Panc1 (cell line): ENCODE data around the gene DIDO1. TPM values are rescaled to one million over a fixed set of nuclear protein-coding genes. Genes with fewer than 3 reads are reported as not detected.

Source experiments
- ATAC-seq: fragments of 200-7000 bp; cut with Tn5 transposase; 2 replicates; pipeline ENCODE4 v1.9.1; 2020; ENCODE audit warnings: mild to moderate bottlenecking, moderate library complexity
- BruUV-seq: library from RNA; stranded (reverse); fragments of 400-500 nt; replicated peaks from 2 replicates; lab custom pipeline; 2021; lab: Mats Ljungman, UMichigan
- CTCF ChIA-PET: fragments of 300-600 bp; sonication (Branson Sonifier 250); formaldehyde crosslinking; loops from one replicate; lab custom pipeline; 2022; ENCODE audit warnings: antibody characterized with exemption; lab: Charles Lee
- POLR2A ChIA-PET: fragments of 300-600 bp; sonication (Branson Sonifier 250); formaldehyde crosslinking; loops from one replicate; lab custom pipeline; 2022; ENCODE audit warnings: antibody characterized with exemption; lab: Charles Lee
- DNase-seq: peaks from one replicate; pipeline ENCODE4 v3.0.0-alpha.2; 2010; ENCODE audit warnings: low read depth, low spot score
- H3K27ac ChIP-seq: 2 replicates; pipeline ENCODE4 v1.5.1; 2011; ENCODE audit warnings: mild to moderate bottlenecking, low read length, inconsistent platforms
- H3K27me3 ChIP-seq: fragments of 200-500 bp; sonication (Bioruptor generic); 2 replicates; pipeline ENCODE4 v1.6.0; 2014; ENCODE audit warnings: low read length, inconsistent platforms; ENCODE audit not compliant: control insufficient read depth, insufficient read depth
- H3K36me3 ChIP-seq: fragments of 200-500 bp; sonication (Bioruptor generic); 2 replicates; pipeline ENCODE4 v1.5.1; 2014; ENCODE audit warnings: inconsistent platforms, mild to moderate bottlenecking, low read length, moderate library complexity; ENCODE audit not compliant: control insufficient read depth, insufficient read depth
- H3K4me1 ChIP-seq: 2 replicates; pipeline ENCODE4 v1.5.1; 2011; ENCODE audit warnings: inconsistent platforms, mild to moderate bottlenecking, low read length, moderate library complexity; ENCODE audit not compliant: control insufficient read depth, insufficient read depth
- H3K4me3 ChIP-seq, 2 experiments: 2 replicates each; pipeline ENCODE4 v1.5.1; 2011 to 2012; ENCODE audit warnings: low read depth in 2 of 2, low read length in 2 of 2, mild to moderate bottlenecking in 2 of 2, inconsistent platforms in 1 of 2, moderate library complexity in 1 of 2
- H3K9me3 ChIP-seq: fragments of 200-500 bp; sonication (Bioruptor generic); 2 replicates; pipeline ENCODE4 v1.5.1; 2014; ENCODE audit warnings: low read depth, mild to moderate bottlenecking, inconsistent platforms, low read length, moderate library complexity; ENCODE audit not compliant: control insufficient read depth, insufficient read depth
- CTCF ChIP-seq: fragments of 450-650 bp; IDR thresholded peaks from 2 replicates; pipeline ENCODE4 v1.5.1; 2017; ENCODE audit warnings: mild to moderate bottlenecking
- POLR2AphosphoS5 ChIP-seq: IDR thresholded peaks from 2 replicates; pipeline ENCODE4 v1.6.1; 2012; ENCODE audit warnings: mild to moderate bottlenecking, low read depth, low read length, moderate library complexity
- REST ChIP-seq, 2 experiments: IDR thresholded peaks; 2 replicates each; pipeline ENCODE4 v1.6.1; 2011 to 2012; ENCODE audit warnings: low read depth in 2 of 2, control low read depth in 1 of 2, low read length in 1 of 2, mild to moderate bottlenecking in 1 of 2, moderate library complexity in 1 of 2; ENCODE audit not compliant: insufficient read depth in 1 of 2
- SIN3A ChIP-seq: IDR thresholded peaks from 2 replicates; pipeline ENCODE4 v1.6.1; 2012; ENCODE audit warnings: low read depth, mild to moderate bottlenecking, low read length, moderate library complexity, borderline replicate concordance; ENCODE audit not compliant: insufficient read depth
- TCF7L2 ChIP-seq: IDR thresholded peaks from 2 replicates; pipeline ENCODE4 v1.6.1; 2011; ENCODE audit warnings: mild to moderate bottlenecking, low read depth, low read length, inconsistent platforms
- in situ Hi-C: cut with HindIII; loops from 2 replicates; pipeline ENCODE4 v1.10.0; 2016; ENCODE audit warnings: low sequenced_read_pairs, low pct_unique_long_range_greater_than_20kb
- intact Hi-C: fragments of 100-400 bp; cut with micrococcal nuclease; formaldehyde crosslinking; loops from one replicate; pipeline ENCODE4 v1.10.0; 2022; ENCODE audit not compliant: unreplicated experiment
- total RNA-seq: library from RNA; stranded (reverse); gene quantifications from one replicate; pipeline ENCODE4 v1.2.1, GENCODE V29; 2021; ENCODE audit not compliant: unreplicated experiment

Gene DIDO1
- total RNA-seq, 1 experiment from 2014 or later: 57.3 TPM

DNA sequence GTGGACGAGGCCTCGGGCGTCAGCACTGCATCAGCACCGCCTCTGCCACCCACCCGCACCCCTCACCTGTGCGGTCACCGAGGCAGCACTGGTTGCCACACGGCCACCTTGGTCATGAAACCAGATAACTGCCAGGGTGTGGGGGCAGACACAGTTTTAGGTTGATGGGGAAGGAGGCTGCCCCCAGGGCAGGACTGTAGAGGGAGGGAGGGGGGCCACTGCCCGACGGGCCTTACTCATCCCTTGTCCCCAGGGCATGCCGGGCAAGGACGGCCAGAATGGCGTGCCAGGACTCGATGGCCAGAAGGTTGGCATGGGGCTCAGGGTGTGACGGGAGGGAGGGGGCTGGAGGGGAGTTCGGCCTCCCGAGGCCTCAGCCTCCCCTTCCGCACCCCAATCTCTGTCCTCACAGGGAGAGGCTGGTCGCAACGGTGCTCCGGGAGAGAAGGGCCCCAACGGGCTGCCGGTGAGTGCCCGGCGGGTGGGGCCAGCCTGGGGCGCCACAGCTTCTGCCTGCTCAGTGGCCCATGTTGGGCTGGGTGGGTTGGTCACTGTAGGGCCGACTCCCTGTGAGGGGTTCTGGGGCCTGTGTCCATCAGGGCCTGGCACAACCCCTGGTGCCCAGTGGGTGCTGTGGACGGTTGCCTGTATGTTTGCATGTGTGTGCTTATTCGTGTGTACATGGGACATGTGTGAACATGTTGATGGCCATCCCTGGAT, 97.6 kb downstream of the DIDO1 start:
- in situ Hi-C loops: no loop called here
- no peak for TF ChIP-seq REST (IDR thresholded peaks at IDR 0.05; ENCODE audit: insufficient read depth in 1 of 2, low read depth in 2 of 2, low read length in 1 of 2)
- no peak for TF ChIP-seq TCF7L2
- TF ChIP-seq SIN3A: no peak
- TF ChIP-seq CTCF: no peak
- TF ChIP-seq POLR2AphosphoS5: no peak
- H3K4me1 ChIP-seq: peaks cover 13% of the 10 kb centered on the region
- no peak for ATAC-seq
- DNase-seq: no peak
- no peak overlapping the region for H3K27ac ChIP-seq
- CTCF ChIA-PET: interaction anchor here (0.6 to 0.7 kb wide), 2 partner anchors 20 to 395 kb away, joined by 4 read pairs; no protein-coding TSS in a partner anchor
- H3K4me3 ChIP-seq: no peak overlapping the region
- intact Hi-C loops: no loop called here
- H3K36me3 ChIP-seq: no peaks in the 10 kb centered on the region
- no peaks in the 10 kb centered on the region for H3K27me3 ChIP-seq
- POLR2A ChIA-PET: no interaction called here
- no peaks in the 10 kb centered on the region for H3K9me3 ChIP-seq
- BruUV-seq: no TSS peak

DNA sequence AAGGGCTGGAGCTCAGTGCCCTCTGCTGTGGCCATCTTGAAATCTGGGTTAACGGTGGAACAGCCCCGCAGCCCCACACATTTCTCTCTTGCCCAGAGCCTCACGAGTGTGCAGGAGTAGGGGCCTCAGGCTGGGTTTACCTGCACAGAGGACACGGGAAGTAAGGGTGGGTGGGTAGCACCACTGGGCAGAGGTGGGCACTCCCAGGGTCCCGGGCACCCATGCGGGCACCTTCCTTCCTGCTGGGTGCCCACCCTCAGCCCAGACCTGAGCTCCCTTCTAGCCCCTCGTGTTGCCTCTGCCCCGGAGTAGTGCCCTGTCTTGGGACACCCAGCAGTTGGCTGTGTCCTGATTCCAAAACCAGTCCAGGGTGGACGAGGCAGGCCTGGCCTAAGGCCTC, 98.3 kb downstream of the DIDO1 start:
- in situ Hi-C loops: no loop called here
- no peaks in the 10 kb centered on the region for H3K27me3 ChIP-seq
- intact Hi-C loops: no loop called here
- no peak overlapping the region for H3K27ac ChIP-seq
- CTCF ChIA-PET: no interaction called here
- DNase-seq: no peak
- ATAC-seq: no peak
- no peaks in the 10 kb centered on the region for H3K9me3 ChIP-seq
- POLR2A ChIA-PET: no interaction called here
- H3K4me1 ChIP-seq: peaks cover 16% of the 10 kb centered on the region
- no TSS peak for BruUV-seq
- H3K4me3 ChIP-seq: no peak overlapping the region
- TF ChIP-seq POLR2AphosphoS5: no peak
- TF ChIP-seq CTCF: no peak
- no peak for TF ChIP-seq TCF7L2
- no peaks in the 10 kb centered on the region for H3K36me3 ChIP-seq

Other genes with a start within 250 kb of the DIDO1 start
- gene NTSR1, start 217.7 kb downstream of the DIDO1 start, total RNA-seq: 44.1 TPM
- gene MRGBP, start 130.0 kb downstream of the DIDO1 start, total RNA-seq: 49.9 TPM
- gene OGFR, start 121.7 kb downstream of the DIDO1 start, total RNA-seq: 47.3 TPM
- gene COL9A3, start 109.5 kb downstream of the DIDO1 start, total RNA-seq: 46.6 TPM
- gene TCFL5, start 64.7 kb downstream of the DIDO1 start, total RNA-seq: 23.8 TPM
- gene GID8, start 11.6 kb upstream of the DIDO1 start, total RNA-seq: 37.3 TPM
- 0.28 TPM for gene SLC17A9, start 26.2 kb upstream of the DIDO1 start, total RNA-seq
- not detected for gene BHLHE23, start 80.5 kb upstream of the DIDO1 start, total RNA-seq